WTC11 (cell line): Measurements from ENCODE around the gene BMP4.

Experiments
- JUN ChIP-seq: sonication (generic); formaldehyde crosslinking; IDR thresholded peaks from 2 replicates; pipeline ENCODE4 v1.8.0; 2023; ENCODE audit warnings: mild to moderate bottlenecking, missing genetic modification reagents
- ZNF423 ChIP-seq: fragments of 250-450 bp; sonication (Bioruptor Pico); IDR thresholded peaks from 2 replicates; pipeline ENCODE4 v2.1.2; 2022; ENCODE audit warnings: mild to moderate bottlenecking, moderate library complexity
- TF ChIP-seq, protein P1 (sequence below): fragments of 200-600 bp; IDR thresholded peaks from 2 replicates; pipeline ENCODE4 v1.8.0; 2022; ENCODE audit warnings: antibody characterized with exemption
- TF ChIP-seq, protein P2 (sequence below): sonication (generic); formaldehyde crosslinking; IDR thresholded peaks from 2 replicates; pipeline ENCODE4 v1.8.0; 2022; ENCODE audit warnings: mild to moderate bottlenecking, missing genetic modification reagents
- TF ChIP-seq, protein P3 (sequence below): sonication (generic); formaldehyde crosslinking; IDR thresholded peaks from 2 replicates; pipeline ENCODE4 v1.8.1; 2023; ENCODE audit warnings: mild to moderate bottlenecking, missing genetic modification reagents, moderate library complexity
- TF ChIP-seq, protein P4 (sequence below): sonication (generic); formaldehyde crosslinking; conservative IDR thresholded peaks from 2 replicates; pipeline ENCODE4 v1.8.1; 2022; ENCODE audit warnings: mild to moderate bottlenecking, missing genetic modification reagents

GRCh38 chr14:53958628-53959027 is 2.0 kb upstream of the BMP4 start:
- TF ChIP-seq, protein P1, sequence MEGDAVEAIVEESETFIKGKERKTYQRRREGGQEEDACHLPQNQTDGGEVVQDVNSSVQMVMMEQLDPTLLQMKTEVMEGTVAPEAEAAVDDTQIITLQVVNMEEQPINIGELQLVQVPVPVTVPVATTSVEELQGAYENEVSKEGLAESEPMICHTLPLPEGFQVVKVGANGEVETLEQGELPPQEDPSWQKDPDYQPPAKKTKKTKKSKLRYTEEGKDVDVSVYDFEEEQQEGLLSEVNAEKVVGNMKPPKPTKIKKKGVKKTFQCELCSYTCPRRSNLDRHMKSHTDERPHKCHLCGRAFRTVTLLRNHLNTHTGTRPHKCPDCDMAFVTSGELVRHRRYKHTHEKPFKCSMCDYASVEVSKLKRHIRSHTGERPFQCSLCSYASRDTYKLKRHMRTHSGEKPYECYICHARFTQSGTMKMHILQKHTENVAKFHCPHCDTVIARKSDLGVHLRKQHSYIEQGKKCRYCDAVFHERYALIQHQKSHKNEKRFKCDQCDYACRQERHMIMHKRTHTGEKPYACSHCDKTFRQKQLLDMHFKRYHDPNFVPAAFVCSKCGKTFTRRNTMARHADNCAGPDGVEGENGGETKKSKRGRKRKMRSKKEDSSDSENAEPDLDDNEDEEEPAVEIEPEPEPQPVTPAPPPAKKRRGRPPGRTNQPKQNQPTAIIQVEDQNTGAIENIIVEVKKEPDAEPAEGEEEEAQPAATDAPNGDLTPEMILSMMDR = no peak
- TF ChIP-seq, protein P2, sequence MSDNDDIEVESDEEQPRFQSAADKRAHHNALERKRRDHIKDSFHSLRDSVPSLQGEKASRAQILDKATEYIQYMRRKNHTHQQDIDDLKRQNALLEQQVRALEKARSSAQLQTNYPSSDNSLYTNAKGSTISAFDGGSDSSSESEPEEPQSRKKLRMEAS (CRISPR knock-in tag) = no peak
- TF ChIP-seq ZNF423 (CRISPR knock-in tag) (no peak), JUN (CRISPR knock-in tag) (no peak)
- TF ChIP-seq, protein P3, sequence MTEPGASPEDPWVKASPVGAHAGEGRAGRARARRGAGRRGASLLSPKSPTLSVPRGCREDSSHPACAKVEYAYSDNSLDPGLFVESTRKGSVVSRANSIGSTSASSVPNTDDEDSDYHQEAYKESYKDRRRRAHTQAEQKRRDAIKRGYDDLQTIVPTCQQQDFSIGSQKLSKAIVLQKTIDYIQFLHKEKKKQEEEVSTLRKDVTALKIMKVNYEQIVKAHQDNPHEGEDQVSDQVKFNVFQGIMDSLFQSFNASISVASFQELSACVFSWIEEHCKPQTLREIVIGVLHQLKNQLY (CRISPR knock-in tag) = no peak
- TF ChIP-seq, protein P4, sequence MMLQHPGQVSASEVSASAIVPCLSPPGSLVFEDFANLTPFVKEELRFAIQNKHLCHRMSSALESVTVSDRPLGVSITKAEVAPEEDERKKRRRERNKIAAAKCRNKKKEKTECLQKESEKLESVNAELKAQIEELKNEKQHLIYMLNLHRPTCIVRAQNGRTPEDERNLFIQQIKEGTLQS (CRISPR knock-in tag) = no peak
